Gastroesophageal sphincter (tissue), 3 donors: ENCODE measurements around the gene GPR18.

Source experiments
- EP300 ChIP-seq: sonication (generic); formaldehyde crosslinking; IDR thresholded peaks from one replicate; pipeline ENCODE4 v1.6.1; 2017; ENCODE audit warnings: antibody characterized with exemption, mild to moderate bottlenecking
- POLR2A ChIP-seq, 2 donors: fragments of 450-650 bp; IDR thresholded peaks; one replicate each; pipeline ENCODE4 v1.6.1; 2017; ENCODE audit warnings: antibody characterized with exemption in 2 of 2, mild to moderate bottlenecking in 2 of 2, moderate library complexity in 1 of 2
- POLR2AphosphoS5 ChIP-seq: sonication (generic); formaldehyde crosslinking; IDR thresholded peaks from one replicate; pipeline ENCODE4 v1.6.1; 2017; ENCODE audit warnings: antibody characterized with exemption
- TF ChIP-seq, protein P1 (sequence below), 4 experiments: fragments of 200-600 bp in 2 of 4; fragments of 450-650 bp in 2 of 4; sonication (generic) in 1 of 4; IDR thresholded peaks; one replicate each; pipeline ENCODE4 v1.5.1; 2017 to 2019; ENCODE audit warnings: antibody characterized with exemption in 4 of 4, mild to moderate bottlenecking in 2 of 4, moderate library complexity in 2 of 4

- TF ChIP-seq POLR2A (IDR thresholded peaks at IDR 0.05) (no peak), EP300 (no peak), POLR2AphosphoS5 (no peak)
- TF ChIP-seq, protein P1, sequence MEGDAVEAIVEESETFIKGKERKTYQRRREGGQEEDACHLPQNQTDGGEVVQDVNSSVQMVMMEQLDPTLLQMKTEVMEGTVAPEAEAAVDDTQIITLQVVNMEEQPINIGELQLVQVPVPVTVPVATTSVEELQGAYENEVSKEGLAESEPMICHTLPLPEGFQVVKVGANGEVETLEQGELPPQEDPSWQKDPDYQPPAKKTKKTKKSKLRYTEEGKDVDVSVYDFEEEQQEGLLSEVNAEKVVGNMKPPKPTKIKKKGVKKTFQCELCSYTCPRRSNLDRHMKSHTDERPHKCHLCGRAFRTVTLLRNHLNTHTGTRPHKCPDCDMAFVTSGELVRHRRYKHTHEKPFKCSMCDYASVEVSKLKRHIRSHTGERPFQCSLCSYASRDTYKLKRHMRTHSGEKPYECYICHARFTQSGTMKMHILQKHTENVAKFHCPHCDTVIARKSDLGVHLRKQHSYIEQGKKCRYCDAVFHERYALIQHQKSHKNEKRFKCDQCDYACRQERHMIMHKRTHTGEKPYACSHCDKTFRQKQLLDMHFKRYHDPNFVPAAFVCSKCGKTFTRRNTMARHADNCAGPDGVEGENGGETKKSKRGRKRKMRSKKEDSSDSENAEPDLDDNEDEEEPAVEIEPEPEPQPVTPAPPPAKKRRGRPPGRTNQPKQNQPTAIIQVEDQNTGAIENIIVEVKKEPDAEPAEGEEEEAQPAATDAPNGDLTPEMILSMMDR (IDR thresholded peaks at IDR 0.05), result no peak
These were observed 47.4 kb upstream of the GPR18 start for GRCh38 chr13:99305566-99305965.
